SK-N-SH treated with all-trans-retinoic acid at 6 μM for 48 hours (cell line): ENCODE measurements around the gene ELK1.

ENCODE experiments used
- ATAC-seq: fragments of 200-7000 bp; cut with Tn5 transposase; 3 replicates; pipeline ENCODE4 v1.9.1; 2020; ENCODE audit warnings: mild to moderate bottlenecking, moderate library complexity
- BACH2 ChIP-seq: fragments of 250-450 bp; sonication (Bioruptor Pico); IDR thresholded peaks from 2 replicates; pipeline ENCODE4 v1.9.0; 2021; ENCODE audit warnings: mild to moderate bottlenecking, borderline replicate concordance
- CSDC2 ChIP-seq: fragments of 250-450 bp; sonication (Bioruptor Pico); IDR thresholded peaks from 2 replicates; pipeline ENCODE4 v1.5.0; 2020; ENCODE audit warnings: mild to moderate bottlenecking, moderate library complexity
- ESRRG ChIP-seq: fragments of 250-450 bp; sonication (Bioruptor Pico); IDR thresholded peaks from 2 replicates; pipeline ENCODE4 v1.6.1; 2021; ENCODE audit warnings: mild to moderate bottlenecking
- GLIS3 ChIP-seq: fragments of 250-450 bp; sonication (Bioruptor Pico); IDR thresholded peaks from 2 replicates; pipeline ENCODE4 v1.5.0; 2020; ENCODE audit warnings: mild to moderate bottlenecking, moderate library complexity
- ISL1 ChIP-seq: fragments of 250-450 bp; sonication (Bioruptor Pico); IDR thresholded peaks from 2 replicates; pipeline ENCODE4 v2.1.2; 2022; ENCODE audit warnings: mild to moderate bottlenecking, moderate library complexity
- OSR1 ChIP-seq: fragments of 250-450 bp; sonication (Bioruptor Pico); IDR thresholded peaks from 2 replicates; pipeline ENCODE4 v1.8.0; 2022; ENCODE audit warnings: moderate library complexity, mild to moderate bottlenecking, inconsistent platforms
- PPARA ChIP-seq: fragments of 250-450 bp; sonication (Bioruptor Pico); IDR thresholded peaks from 2 replicates; pipeline ENCODE4 v1.5.0; 2020; ENCODE audit warnings: mild to moderate bottlenecking, borderline replicate concordance
- RARB ChIP-seq: fragments of 250-450 bp; sonication (Bioruptor Pico); IDR thresholded peaks from 2 replicates; pipeline ENCODE4 v1.8.0; 2021; ENCODE audit warnings: mild to moderate bottlenecking, moderate library complexity
- SNAI2 ChIP-seq: fragments of 250-450 bp; sonication (Bioruptor Pico); IDR thresholded peaks from 2 replicates; pipeline ENCODE4 v1.5.0; 2020; ENCODE audit warnings: mild to moderate bottlenecking, moderate library complexity
- TCF4 ChIP-seq: fragments of 250-450 bp; sonication (Bioruptor Pico); IDR thresholded peaks from 2 replicates; pipeline ENCODE4 v1.8.0; 2021; ENCODE audit warnings: mild to moderate bottlenecking, moderate library complexity, borderline replicate concordance
- ZC3H10 ChIP-seq: fragments of 250-450 bp; sonication (Bioruptor Pico); IDR thresholded peaks from 2 replicates; pipeline ENCODE4 v1.5.1; 2021; ENCODE audit warnings: mild to moderate bottlenecking, moderate library complexity
- ZFP3 ChIP-seq: fragments of 250-450 bp; sonication (Bioruptor Pico); IDR thresholded peaks from 2 replicates; pipeline ENCODE4 v1.5.0; 2020; ENCODE audit warnings: mild to moderate bottlenecking, moderate library complexity
- ZFP30 ChIP-seq: fragments of 450-650 bp; formaldehyde crosslinking; IDR thresholded peaks from 2 replicates; pipeline ENCODE4 v1.5.0; 2022; ENCODE audit warnings: mild to moderate bottlenecking, moderate library complexity
- ZNF565 ChIP-seq: fragments of 450-650 bp; formaldehyde crosslinking; conservative IDR thresholded peaks from 2 replicates; pipeline ENCODE4 v1.5.0; 2020; ENCODE audit warnings: low read depth, mild to moderate bottlenecking, moderate library complexity
- ZNF70 ChIP-seq: fragments of 450-650 bp; formaldehyde crosslinking; IDR thresholded peaks from 2 replicates; pipeline ENCODE4 v1.5.0; 2020; ENCODE audit warnings: mild to moderate bottlenecking, moderate library complexity
- ZNF8 ChIP-seq: fragments of 450-650 bp; formaldehyde crosslinking; IDR thresholded peaks from 2 replicates; pipeline ENCODE4 v1.5.0; 2020; ENCODE audit warnings: mild to moderate bottlenecking, moderate library complexity
- TF ChIP-seq, protein P1 (sequence below): fragments of 250-450 bp; sonication (Bioruptor Pico); IDR thresholded peaks from 2 replicates; pipeline ENCODE4 v1.8.0; 2021; ENCODE audit warnings: low read depth, mild to moderate bottlenecking, moderate library complexity, borderline replicate concordance
- TF ChIP-seq, protein P2 (sequence below): fragments of 250-450 bp; sonication (Bioruptor Pico); IDR thresholded peaks from 2 replicates; pipeline ENCODE4 v1.5.1; 2020; ENCODE audit warnings: low read depth, mild to moderate bottlenecking, moderate library complexity
- TF ChIP-seq, protein P3 (sequence below): fragments of 250-450 bp; sonication (Bioruptor Pico); IDR thresholded peaks from 2 replicates; pipeline ENCODE4 v1.5.1; 2021; ENCODE audit warnings: mild to moderate bottlenecking, moderate library complexity
- TF ChIP-seq, protein P4 (sequence below): fragments of 250-450 bp; sonication (Bioruptor Pico); IDR thresholded peaks from 2 replicates; pipeline ENCODE4 v1.5.0; 2020; ENCODE audit warnings: mild to moderate bottlenecking, moderate library complexity
- TF ChIP-seq, protein P5 (sequence below): fragments of 250-450 bp; sonication (Bioruptor Pico); IDR thresholded peaks from 2 replicates; pipeline ENCODE4 v1.8.0; 2020; ENCODE audit warnings: mild to moderate bottlenecking, moderate library complexity, borderline replicate concordance

Gene ELK1, protein sequence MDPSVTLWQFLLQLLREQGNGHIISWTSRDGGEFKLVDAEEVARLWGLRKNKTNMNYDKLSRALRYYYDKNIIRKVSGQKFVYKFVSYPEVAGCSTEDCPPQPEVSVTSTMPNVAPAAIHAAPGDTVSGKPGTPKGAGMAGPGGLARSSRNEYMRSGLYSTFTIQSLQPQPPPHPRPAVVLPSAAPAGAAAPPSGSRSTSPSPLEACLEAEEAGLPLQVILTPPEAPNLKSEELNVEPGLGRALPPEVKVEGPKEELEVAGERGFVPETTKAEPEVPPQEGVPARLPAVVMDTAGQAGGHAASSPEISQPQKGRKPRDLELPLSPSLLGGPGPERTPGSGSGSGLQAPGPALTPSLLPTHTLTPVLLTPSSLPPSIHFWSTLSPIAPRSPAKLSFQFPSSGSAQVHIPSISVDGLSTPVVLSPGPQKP

DNA sequence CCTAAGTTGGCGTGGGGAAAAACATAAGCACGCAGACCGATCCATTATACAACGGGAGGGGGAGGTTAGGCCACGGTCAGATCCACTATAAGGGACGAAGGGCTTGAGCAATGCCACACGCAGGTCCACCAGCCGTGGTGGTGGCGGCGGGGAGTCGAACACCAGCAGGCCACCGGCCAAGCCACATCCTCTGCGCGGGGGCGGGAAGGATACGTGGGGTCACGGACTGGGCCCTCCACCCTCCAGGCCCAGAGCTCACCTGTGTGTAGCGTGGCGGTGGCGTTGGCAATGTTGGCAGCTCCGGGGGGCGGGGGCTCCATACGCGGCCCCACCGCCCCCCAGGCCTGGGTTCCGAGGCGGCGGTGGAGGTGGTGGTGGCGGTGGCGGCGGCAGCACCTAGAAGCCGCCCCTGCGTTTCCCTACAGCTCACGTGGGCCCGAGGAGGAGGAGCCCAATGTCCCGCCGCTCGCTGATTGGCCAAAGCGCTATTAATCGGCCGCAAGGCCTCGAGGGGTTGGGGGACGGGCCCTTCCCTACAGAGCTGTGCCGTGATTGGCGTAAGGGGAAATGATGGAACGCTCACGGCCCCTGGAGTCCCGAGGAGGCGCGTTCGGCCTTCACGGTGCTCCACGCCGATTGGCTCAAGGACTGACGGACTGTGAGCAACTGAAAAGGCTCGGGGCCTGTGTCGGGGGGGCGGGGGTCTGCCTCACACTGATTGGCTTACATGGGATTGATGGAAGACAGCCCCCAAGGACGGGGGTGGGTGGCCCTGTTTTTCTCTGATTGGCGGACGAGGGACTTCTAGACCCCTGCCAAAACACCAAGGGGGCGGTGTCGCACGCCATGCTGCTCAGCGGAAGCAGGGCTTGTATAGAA, at the start of gene ELK1:
Gene ELK1, minus strand, starts transcription at position 400 of the 879 bp plus-strand sequence. CDS start 9,122 bp downstream, outside the sequence.
- ATAC-seq = peak; percentile 98
- TF ChIP-seq RARB (CRISPR knock-in tag) = no peak

DNA sequence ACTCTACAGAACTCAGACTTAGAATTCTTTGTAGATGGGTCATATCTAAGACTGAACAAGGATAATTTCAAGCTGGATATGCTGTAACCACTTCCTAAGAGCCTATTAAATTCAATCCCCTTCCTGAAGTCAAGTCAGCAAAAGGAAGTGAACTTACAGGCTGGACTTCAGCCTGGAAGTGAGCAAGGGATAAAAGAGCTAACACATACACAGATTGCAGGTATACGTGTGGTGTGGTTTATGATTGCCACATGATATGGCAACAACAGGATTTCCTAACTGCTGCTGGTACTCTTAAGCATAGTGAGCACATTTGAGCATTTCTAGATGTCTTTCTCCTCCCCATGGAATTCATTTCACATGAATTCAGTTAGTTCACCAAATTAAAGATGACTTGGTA, 46.8 kb upstream of the ELK1 start:
- TF ChIP-seq, protein P1, sequence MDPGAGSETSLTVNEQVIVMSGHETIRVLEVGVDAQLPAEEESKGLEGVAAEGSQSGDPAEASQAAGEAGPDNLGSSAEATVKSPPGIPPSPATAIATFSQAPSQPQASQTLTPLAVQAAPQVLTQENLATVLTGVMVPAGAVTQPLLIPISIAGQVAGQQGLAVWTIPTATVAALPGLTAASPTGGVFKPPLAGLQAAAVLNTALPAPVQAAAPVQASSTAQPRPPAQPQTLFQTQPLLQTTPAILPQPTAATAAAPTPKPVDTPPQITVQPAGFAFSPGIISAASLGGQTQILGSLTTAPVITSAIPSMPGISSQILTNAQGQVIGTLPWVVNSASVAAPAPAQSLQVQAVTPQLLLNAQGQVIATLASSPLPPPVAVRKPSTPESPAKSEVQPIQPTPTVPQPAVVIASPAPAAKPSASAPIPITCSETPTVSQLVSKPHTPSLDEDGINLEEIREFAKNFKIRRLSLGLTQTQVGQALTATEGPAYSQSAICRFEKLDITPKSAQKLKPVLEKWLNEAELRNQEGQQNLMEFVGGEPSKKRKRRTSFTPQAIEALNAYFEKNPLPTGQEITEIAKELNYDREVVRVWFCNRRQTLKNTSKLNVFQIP (CRISPR knock-in tag) = no peak
- TF ChIP-seq TCF4 (CRISPR knock-in tag) (no peak), ESRRG (no peak), CSDC2 (CRISPR knock-in tag) (no peak), ZNF565 (CRISPR knock-in tag) (no peak), PPARA (CRISPR knock-in tag) (no peak), GLIS3 (CRISPR knock-in tag) (no peak), ZNF8 (no peak), RARB (CRISPR knock-in tag) (no peak), ZNF70 (CRISPR knock-in tag) (no peak), ZFP3 (no peak)
- TF ChIP-seq, protein P2, sequence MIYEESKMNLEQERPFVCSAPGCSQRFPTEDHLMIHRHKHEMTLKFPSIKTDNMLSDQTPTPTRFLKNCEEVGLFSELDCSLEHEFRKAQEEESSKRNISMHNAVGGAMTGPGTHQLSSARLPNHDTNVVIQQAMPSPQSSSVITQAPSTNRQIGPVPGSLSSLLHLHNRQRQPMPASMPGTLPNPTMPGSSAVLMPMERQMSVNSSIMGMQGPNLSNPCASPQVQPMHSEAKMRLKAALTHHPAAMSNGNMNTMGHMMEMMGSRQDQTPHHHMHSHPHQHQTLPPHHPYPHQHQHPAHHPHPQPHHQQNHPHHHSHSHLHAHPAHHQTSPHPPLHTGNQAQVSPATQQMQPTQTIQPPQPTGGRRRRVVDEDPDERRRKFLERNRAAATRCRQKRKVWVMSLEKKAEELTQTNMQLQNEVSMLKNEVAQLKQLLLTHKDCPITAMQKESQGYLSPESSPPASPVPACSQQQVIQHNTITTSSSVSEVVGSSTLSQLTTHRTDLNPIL (CRISPR knock-in tag) = no peak
- TF ChIP-seq, protein P3, sequence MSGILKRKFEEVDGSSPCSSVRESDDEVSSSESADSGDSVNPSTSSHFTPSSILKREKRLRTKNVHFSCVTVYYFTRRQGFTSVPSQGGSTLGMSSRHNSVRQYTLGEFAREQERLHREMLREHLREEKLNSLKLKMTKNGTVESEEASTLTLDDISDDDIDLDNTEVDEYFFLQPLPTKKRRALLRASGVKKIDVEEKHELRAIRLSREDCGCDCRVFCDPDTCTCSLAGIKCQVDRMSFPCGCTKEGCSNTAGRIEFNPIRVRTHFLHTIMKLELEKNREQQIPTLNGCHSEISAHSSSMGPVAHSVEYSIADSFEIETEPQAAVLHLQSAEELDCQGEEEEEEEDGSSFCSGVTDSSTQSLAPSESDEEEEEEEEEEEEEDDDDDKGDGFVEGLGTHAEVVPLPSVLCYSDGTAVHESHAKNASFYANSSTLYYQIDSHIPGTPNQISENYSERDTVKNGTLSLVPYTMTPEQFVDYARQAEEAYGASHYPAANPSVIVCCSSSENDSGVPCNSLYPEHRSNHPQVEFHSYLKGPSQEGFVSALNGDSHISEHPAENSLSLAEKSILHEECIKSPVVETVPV (CRISPR knock-in tag) = no peak
- TF ChIP-seq, protein P4, sequence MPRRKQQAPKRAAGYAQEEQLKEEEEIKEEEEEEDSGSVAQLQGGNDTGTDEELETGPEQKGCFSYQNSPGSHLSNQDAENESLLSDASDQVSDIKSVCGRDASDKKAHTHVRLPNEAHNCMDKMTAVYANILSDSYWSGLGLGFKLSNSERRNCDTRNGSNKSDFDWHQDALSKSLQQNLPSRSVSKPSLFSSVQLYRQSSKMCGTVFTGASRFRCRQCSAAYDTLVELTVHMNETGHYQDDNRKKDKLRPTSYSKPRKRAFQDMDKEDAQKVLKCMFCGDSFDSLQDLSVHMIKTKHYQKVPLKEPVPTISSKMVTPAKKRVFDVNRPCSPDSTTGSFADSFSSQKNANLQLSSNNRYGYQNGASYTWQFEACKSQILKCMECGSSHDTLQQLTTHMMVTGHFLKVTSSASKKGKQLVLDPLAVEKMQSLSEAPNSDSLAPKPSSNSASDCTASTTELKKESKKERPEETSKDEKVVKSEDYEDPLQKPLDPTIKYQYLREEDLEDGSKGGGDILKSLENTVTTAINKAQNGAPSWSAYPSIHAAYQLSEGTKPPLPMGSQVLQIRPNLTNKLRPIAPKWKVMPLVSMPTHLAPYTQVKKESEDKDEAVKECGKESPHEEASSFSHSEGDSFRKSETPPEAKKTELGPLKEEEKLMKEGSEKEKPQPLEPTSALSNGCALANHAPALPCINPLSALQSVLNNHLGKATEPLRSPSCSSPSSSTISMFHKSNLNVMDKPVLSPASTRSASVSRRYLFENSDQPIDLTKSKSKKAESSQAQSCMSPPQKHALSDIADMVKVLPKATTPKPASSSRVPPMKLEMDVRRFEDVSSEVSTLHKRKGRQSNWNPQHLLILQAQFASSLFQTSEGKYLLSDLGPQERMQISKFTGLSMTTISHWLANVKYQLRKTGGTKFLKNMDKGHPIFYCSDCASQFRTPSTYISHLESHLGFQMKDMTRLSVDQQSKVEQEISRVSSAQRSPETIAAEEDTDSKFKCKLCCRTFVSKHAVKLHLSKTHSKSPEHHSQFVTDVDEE (CRISPR knock-in tag) = no peak
- TF ChIP-seq, all 23 proteins: peak for 0
- ATAC-seq = no peak

DNA sequence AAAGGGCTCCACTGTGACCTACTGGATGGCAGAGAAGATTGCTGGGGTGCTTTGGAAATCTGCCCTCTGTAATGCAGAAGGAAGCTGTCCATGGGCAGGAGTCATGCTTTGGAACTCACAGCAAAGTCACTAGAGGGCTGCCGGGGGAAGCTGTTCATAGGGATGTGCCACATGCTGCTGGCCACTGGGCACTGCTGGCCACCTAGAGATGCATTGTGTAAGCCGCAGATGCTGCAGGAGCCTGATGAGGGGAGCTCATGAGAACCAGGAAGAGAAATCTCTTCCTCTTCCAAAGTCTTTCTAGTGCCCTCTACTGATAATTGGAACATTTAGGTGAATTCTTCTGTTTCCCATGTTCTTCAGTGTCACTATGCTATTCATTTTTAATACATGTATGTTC, 39.8 kb upstream of the ELK1 start:
- TF ChIP-seq OSR1 (no peak), ESRRG (no peak), PPARA (CRISPR knock-in tag) (no peak), BACH2 (CRISPR knock-in tag) (no peak), ZNF70 (CRISPR knock-in tag) (no peak), ISL1 (CRISPR knock-in tag) (no peak), GLIS3 (CRISPR knock-in tag) (no peak), RARB (CRISPR knock-in tag) (no peak), ZFP30 (CRISPR knock-in tag) (no peak), ZFP3 (no peak), ZNF8 (no peak), ZNF565 (CRISPR knock-in tag) (no peak), ZC3H10 (CRISPR knock-in tag) (no peak), TCF4 (CRISPR knock-in tag) (no peak), SNAI2 (CRISPR knock-in tag) (no peak)
- TF ChIP-seq, protein P5, sequence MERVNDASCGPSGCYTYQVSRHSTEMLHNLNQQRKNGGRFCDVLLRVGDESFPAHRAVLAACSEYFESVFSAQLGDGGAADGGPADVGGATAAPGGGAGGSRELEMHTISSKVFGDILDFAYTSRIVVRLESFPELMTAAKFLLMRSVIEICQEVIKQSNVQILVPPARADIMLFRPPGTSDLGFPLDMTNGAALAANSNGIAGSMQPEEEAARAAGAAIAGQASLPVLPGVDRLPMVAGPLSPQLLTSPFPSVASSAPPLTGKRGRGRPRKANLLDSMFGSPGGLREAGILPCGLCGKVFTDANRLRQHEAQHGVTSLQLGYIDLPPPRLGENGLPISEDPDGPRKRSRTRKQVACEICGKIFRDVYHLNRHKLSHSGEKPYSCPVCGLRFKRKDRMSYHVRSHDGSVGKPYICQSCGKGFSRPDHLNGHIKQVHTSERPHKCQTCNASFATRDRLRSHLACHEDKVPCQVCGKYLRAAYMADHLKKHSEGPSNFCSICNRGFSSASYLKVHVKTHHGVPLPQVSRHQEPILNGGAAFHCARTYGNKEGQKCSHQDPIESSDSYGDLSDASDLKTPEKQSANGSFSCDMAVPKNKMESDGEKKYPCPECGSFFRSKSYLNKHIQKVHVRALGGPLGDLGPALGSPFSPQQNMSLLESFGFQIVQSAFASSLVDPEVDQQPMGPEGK (CRISPR knock-in tag) = no peak
- TF ChIP-seq, protein P2 (CRISPR knock-in tag) = no peak
- TF ChIP-seq, protein P3 (CRISPR knock-in tag) = no peak
- ATAC-seq = no peak; the same call in 2 of the 3 replicates
